HG03354 (cell line): ENCODE measurements around the gene ZNF641.
"Not testable (repeated sequence)": the region's sequence is repeated elsewhere in the genome, so short reads cannot be mapped to it uniquely, and the experiment has no call there.

ENCODE experiments used
- ATAC-seq: cut with Tn5 transposase; IDR thresholded peaks from one replicate; pipeline ENCODE4 v1.9.1; 2021; ENCODE audit warnings: mild to moderate bottlenecking; ENCODE audit not compliant: unreplicated experiment, poor library complexity, severe bottlenecking

The ZNF641 gene

DNA sequence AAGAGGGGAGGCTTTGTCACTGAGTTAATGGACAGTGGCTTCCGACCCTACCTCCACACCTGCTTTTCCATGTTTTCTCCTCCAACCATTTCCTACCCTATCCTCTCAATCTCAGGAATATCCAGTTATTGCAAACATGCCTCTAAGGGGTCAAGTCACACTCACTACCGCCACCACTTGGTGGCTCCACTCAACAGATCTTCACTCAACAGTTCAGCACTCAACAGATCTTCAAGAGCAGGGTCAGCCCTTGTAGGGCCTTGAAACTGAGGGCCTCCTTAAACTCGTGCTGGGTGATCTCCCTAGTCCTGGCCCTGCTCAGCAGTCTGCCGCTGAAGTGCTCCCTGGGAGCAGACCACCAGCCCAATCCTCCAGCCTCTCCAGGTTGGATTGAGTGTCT lies 14.2 kb downstream of the ZNF641 start:
- ATAC-seq, result no peak

DNA sequence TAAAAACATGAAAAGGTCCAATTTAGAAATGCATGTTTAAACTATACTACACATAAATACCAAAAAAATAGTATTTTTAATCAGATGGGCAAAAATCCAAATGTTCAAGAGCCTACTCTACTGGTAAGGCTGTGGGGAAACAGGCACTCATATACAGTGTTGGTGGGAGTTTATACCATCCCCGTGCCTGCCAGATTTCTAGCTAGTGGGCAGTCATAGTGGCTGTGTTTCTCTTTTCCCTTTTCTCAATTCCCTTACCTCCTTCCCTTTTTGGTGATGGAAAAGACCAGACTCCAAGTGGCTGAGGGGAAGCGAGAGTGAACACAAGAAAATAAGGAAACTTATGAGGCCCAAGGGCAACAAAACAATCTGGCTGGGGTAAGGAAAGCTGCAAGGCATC lies 14.7 kb downstream of the ZNF641 start:
- ATAC-seq, result no peak

GRCh38 chr12:48334808-48335207 lies 15.9 kb downstream of the ZNF641 start:
- ATAC-seq, result no peak

GRCh38 chr12:48333680-48334079 lies 17.0 kb downstream of the ZNF641 start:
- not testable (repeated sequence) for ATAC-seq

DNA sequence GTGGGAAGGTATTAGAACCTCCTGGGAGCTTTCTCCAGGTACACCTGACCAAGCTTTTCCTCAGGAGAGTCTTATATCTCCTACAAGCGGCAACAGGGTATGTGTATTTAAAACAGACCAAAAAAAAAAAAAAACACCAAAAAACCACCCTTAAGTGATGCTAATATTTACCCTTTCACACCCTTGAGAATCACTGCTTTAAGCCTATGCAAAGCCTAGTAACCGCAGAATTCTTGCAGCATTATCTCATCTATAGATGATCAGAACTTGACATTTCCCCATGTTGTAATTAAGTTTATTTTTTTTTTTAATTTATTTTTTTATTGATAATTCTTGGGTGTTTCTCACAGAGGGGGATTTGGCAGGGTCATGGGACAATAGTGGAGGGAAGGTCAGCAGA lies 19.3 kb downstream of the ZNF641 start:
- ATAC-seq, result no peak

DNA sequence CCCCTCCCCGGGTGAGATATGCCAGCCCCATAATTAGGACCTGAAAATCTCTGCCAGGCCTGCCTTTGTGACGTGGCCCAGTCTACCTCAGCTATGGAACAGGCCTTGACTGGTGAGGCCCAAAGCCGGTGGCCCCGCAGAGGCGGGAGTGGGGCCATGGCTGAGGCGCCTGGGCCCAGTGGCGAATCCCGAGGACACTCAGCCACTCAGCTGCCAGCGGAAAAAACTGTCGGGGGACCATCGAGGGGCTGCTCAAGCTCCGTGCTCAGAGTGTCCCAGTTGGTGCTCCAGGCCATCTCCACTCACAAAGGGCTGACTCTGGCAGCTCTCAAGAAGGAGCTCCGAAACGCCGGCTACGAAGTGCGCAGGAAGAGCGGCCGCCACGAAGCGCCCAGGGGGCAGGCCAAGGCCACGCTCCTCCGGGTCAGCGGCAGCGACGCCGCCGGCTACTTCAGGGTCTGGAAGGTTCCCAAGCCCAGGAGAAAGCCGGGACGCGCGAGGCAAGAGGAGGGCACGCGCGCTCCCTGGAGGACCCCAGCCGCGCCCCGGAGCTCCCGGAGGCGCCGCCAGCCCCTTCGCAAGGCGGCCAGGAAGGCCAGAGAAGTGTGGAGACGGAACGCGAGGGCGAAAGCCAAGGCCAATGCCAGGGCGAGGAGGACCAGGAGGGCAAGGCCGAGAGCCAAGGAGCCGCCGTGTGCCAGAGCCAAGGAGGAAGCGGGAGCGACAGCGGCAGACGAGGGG lies 21.4 kb downstream of the ZNF641 start:
- no peak for ATAC-seq

DNA sequence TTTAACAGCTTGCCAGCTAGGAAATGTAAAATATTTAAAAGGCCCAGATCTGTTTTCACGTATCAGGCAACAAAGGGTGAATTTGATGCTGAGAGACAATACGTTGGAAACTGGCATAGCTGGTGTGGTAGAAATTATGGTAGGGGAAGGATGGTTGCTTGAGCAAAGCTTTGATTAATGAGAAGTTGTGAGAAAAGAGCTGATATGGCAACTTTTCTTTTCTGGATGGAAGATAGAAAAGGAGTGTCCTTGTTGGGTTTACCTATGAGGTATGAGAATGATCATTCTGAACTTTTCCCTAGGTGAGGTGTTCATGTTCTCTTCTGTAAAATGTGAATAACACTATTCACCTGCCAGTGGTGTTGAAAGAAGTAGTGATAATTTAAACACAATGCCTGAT lies 34.2 kb downstream of the ZNF641 start:
- no peak for ATAC-seq

GRCh38 chr12:48311313-48311712 lies 39.4 kb downstream of the ZNF641 start:
- no peak for ATAC-seq

- ATAC-seq, result no peak
These were observed 43.5 kb downstream of the ZNF641 start for GRCh38 chr12:48307269-48307668.

GRCh38 chr12:48305190-48305589 lies 45.5 kb downstream of the ZNF641 start:
- no peak for ATAC-seq

- ATAC-seq, result no peak
These were observed 48.4 kb downstream of the ZNF641 start for GRCh38 chr12:48302161-48302911.

DNA sequence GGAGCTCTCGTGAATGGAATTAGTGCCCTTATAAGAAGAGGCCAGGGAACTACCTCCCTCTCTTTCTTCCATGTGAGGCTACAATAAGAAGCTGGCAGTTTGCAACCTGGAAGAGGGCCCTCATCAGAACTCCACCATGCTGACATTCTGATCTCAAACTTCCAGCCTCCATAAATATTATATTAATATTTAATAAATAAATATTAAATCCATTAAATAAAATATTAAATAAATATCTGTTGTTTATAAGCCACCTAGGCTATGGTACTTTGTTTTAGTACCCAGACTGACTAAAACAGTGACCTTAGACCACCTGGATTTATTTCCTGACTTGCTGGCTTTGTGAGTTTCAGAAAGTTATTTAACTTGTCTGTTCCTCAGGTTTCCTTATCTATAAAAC lies 49.9 kb downstream of the ZNF641 start:
- no peak for ATAC-seq

DNA sequence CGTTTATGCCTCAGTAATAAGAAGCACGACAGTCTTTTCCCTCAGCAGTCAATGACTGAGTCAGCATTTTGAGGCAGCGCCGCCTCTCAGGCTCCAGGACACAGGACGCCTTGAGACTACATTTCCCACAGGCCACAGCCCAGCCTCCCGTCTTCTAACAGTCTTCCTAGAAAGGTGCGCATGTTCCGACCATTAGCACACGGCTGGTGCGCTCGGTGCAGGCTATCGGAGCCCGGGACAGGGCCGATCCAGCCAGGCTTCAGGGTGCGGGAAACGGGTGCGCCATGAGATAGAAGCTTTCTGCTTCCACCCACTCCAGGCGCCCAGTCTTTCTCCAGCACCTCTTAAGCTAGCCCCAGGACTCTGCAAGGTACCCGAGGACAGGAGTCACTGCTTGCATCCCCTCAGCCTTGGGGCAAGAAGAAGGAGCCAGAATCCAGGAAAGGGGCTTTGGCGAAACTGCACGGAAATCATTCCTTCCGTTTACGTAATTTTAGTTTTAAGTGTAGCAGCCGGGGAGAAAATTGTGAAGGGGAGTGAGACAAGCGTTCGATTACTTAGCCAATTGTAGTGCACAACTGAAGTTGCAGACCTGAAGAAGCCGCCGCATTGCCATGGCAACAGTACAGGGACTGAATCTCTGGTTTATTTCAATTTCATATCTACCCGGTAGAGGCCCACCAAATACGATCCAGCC lies 54.0 kb downstream of the ZNF641 start:
- ATAC-seq, result peak; percentile 62

DNA sequence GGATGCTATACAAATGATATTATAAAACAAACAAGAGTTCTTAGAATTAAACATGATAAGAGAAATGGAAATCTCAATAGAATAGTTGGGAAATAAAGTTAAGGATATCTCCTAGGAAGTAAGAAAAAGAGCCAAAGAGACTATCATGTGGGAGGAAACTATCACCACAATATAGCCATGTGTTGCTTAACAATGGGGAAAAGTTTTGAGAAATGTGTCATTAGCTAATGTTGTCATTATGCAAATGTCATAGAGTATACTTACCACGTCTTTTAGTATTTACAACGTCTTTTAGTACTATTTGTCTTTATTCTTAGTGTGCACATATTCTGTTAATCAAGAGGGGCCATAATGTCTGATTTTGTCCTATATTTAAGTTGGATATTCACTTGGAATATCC lies 58.7 kb downstream of the ZNF641 start:
- no peak for ATAC-seq

DNA sequence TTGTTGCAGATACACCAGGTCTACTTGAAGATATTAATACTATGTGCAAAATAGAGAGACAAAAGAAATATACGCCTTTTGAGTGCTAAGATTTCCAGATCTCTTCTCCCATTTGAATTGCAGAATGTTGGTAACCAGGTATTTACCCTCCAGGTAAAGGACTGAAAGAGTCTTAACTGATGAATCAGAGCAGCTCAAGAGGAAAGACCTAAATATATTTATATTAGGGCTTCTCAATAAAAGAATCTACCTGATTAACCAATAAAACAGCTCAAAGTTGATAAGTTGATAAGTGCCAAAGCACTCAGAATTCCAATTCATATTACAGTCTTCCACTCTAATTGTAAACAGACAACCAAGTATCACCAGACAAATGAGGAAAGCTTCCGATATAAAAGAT lies 59.2 kb downstream of the ZNF641 start:
- no peak for ATAC-seq

DNA sequence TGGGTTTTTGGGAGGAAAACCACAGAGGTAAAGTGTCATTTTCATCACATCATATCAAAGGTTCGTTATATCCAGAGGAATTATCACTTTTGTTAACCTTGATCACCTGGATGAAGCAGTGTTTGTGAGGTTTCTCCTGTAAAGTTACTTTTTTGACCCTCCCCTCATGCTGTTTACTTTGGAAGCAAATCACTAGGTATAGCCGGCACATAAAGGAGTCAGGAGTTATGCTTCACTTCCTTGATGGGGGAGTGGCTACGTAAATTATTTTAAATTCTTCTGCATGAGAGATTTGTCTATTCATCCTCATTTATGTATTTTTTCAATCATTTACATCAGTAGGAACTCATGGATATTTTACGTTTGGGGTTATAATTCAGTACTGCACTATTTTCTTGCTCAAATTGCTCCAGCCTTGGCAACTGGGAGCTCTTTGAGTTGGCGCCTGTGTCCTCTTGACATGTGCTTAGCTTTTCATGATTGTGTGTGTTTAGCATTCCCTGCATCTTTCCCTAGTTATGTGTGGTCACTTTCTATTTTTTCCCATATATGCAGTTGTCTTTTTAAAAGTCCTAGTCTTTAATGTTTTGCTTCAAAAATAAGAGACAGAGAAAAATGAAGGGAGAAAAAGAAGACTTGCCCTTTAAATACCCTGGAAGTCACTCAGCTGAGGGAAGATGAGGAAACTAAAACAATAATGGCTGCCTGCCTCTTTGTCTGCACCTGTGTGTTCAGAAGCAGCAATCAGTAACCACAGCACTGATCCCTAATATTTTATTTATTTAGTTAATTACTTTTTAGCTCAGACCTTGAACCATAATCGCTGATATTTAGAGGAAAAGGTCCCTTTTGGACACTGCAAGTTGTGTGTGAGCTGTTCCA lies 62.1 kb downstream of the ZNF641 start:
- ATAC-seq, result no peak
